GM19193 (cell line): ENCODE results near the gene RBM17.
A peak's percentile ranks its signal among the peaks of the same experiment; 100 is the strongest.

Experiments used
- POLR2A ChIP-seq: IDR thresholded peaks from 4 replicates; pipeline ENCODE4 v1.6.1; 2011; ENCODE audit not compliant: insufficient read depth, insufficient read length; ENCODE audit errors: extremely low read depth

The RBM17 gene

GRCh38 chr10:6145166-6145987, 56.5 kb downstream of the RBM17 start:
- TF ChIP-seq POLR2A, result no peak

GRCh38 chr10:6146013-6146785, 57.4 kb downstream of the RBM17 start:
- TF ChIP-seq POLR2A, result no peak

GRCh38 chr10:6146921-6147320, 58.1 kb downstream of the RBM17 start:
- TF ChIP-seq POLR2A, result no peak

GRCh38 chr10:6148251-6148701, 59.4 kb downstream of the RBM17 start:
- no peak for TF ChIP-seq POLR2A

- no peak for TF ChIP-seq POLR2A
These were observed 60.1 kb downstream of the RBM17 start for GRCh38 chr10:6148908-6149307.

GRCh38 chr10:6151087-6151977, 62.5 kb downstream of the RBM17 start:
- peak; percentile 21 for TF ChIP-seq POLR2A

GRCh38 chr10:6153845-6154244, 65.0 kb downstream of the RBM17 start:
- TF ChIP-seq POLR2A, result no peak

- no peak for TF ChIP-seq POLR2A
These were observed 65.7 kb downstream of the RBM17 start for GRCh38 chr10:6154566-6154965.

- no peak for TF ChIP-seq POLR2A
These were observed 69.4 kb downstream of the RBM17 start for GRCh38 chr10:6158276-6158675.

- TF ChIP-seq POLR2A, result no peak
These were observed 73.1 kb downstream of the RBM17 start for GRCh38 chr10:6161921-6162320.

- TF ChIP-seq POLR2A, result no peak
These were observed 73.9 kb downstream of the RBM17 start for GRCh38 chr10:6162589-6163356.

- TF ChIP-seq POLR2A, result peak; percentile 92
These were observed 74.8 kb downstream of the RBM17 start for GRCh38 chr10:6163364-6164270.
